ENCODE data around the gene FOXJ1.

- TF ChIP-seq CTCF (IDR thresholded peaks at IDR 0.05) (no peak), POLR2A (IDR thresholded peaks at IDR 0.05) (no peak)
These were observed 25.1 kb upstream of the FOXJ1 start for GRCh38 chr17:76166168-76166567.

Measured in body of pancreas (tissue), 4 donors.